HEK293 (cell line): ENCODE measurements around the gene NLRC4.

Experiments used
- CTCF ChIA-PET: fragments of 350-600 bp; formaldehyde crosslinking; extraction: SDS; loops from one replicate; lab custom pipeline; 2021; ENCODE audit warnings: antibody characterized with exemption; lab: Yijun Ruan, JAX
- POLR2A ChIA-PET: fragments of 300-600 bp; formaldehyde crosslinking; extraction: SDS; loops from one replicate; lab custom pipeline; 2020; ENCODE audit warnings: antibody characterized with exemption, inconsistent platforms; lab: Yijun Ruan, JAX
- H3K27ac ChIP-seq: fragments of 200-500 bp; sonication (Bioruptor generic); 2 replicates; pipeline ENCODE4 v1.5.1; 2014; ENCODE audit warnings: low read depth, low read length, control low read depth, inconsistent platforms; ENCODE audit errors: extremely low read depth
- H3K36me3 ChIP-seq, 2 experiments: fragments of 200-500 bp in 1 of 2; sonication (Bioruptor generic) in 1 of 2; 1 replicate in 1 of 2; 2 replicates in 1 of 2; pipeline ENCODE4 v1.5.1; 2014 to 2017; ENCODE audit warnings: inconsistent platforms in 2 of 2, low read length in 2 of 2; ENCODE audit not compliant: control insufficient read depth in 2 of 2, insufficient read depth in 1 of 2
- H3K4me1 ChIP-seq: fragments of 200-500 bp; sonication (Bioruptor generic); 2 replicates; pipeline ENCODE4 v1.5.1; 2014; ENCODE audit warnings: mild to moderate bottlenecking, low read length, inconsistent platforms; ENCODE audit not compliant: control insufficient read depth, insufficient read depth
- H3K4me3 ChIP-seq: 2 replicates; pipeline ENCODE4 v1.5.1; 2011; ENCODE audit warnings: low read depth, mild to moderate bottlenecking, control low read depth, low read length, moderate library complexity
- H3K9me3 ChIP-seq: fragments of 200-500 bp; sonication (Bioruptor generic); 2 replicates; pipeline ENCODE4 v1.5.1; 2014; ENCODE audit warnings: low read depth, low read length, inconsistent platforms; ENCODE audit not compliant: control insufficient read depth, insufficient read depth
- HOXC10 ChIP-seq: sonication (generic); formaldehyde crosslinking; IDR thresholded peaks from 2 replicates; pipeline ENCODE4 v1.8.1; 2023; ENCODE audit warnings: mild to moderate bottlenecking, missing genetic modification reagents
- KLF10 ChIP-seq: fragments of 450-650 bp; IDR thresholded peaks from 2 replicates; pipeline ENCODE4 v1.5.1; 2018; ENCODE audit warnings: missing biosample characterization, mild to moderate bottlenecking, missing genetic modification characterization
- KLF16 ChIP-seq: fragments of 450-650 bp; formaldehyde crosslinking; IDR thresholded peaks from 2 replicates; pipeline ENCODE4 v1.5.1; 2017; ENCODE audit warnings: missing biosample characterization, missing genetic modification characterization
- KLF7 ChIP-seq: fragments of 450-650 bp; formaldehyde crosslinking; IDR thresholded peaks from 2 replicates; pipeline ENCODE4 v1.5.1; 2016; ENCODE audit warnings: missing biosample characterization, missing genetic modification characterization, borderline replicate concordance
- MEIS1 ChIP-seq: sonication (generic); formaldehyde crosslinking; IDR thresholded peaks from 2 replicates; pipeline ENCODE4 v1.8.1; 2022; ENCODE audit warnings: missing genetic modification reagents, mild to moderate bottlenecking, borderline replicate concordance
- ZBTB17 ChIP-seq: fragments of 450-650 bp; formaldehyde crosslinking; IDR thresholded peaks from 2 replicates; pipeline ENCODE4 v1.5.1; 2016; ENCODE audit warnings: missing biosample characterization, missing genetic modification characterization
- ZNF146 ChIP-seq: fragments of 450-650 bp; formaldehyde crosslinking; IDR thresholded peaks from 2 replicates; pipeline ENCODE4 v1.5.1; 2016; ENCODE audit warnings: missing biosample characterization, missing genetic modification characterization
- ZNF266 ChIP-seq: fragments of 450-650 bp; formaldehyde crosslinking; IDR thresholded peaks from 2 replicates; pipeline ENCODE4 v1.5.1; 2016; ENCODE audit warnings: missing biosample characterization, missing genetic modification characterization, low read depth
- ZNF280C ChIP-seq: fragments of 450-650 bp; formaldehyde crosslinking; IDR thresholded peaks from 2 replicates; pipeline ENCODE4 v1.5.1; 2016; ENCODE audit warnings: missing biosample characterization, missing genetic modification characterization
- ZNF433 ChIP-seq: fragments of 450-650 bp; formaldehyde crosslinking; IDR thresholded peaks from 2 replicates; pipeline ENCODE4 v1.5.1; 2016; ENCODE audit warnings: missing biosample characterization, missing genetic modification characterization, low read depth
- ZNF449 ChIP-seq: fragments of 450-650 bp; formaldehyde crosslinking; IDR thresholded peaks from 2 replicates; pipeline ENCODE4 v1.5.1; 2017; ENCODE audit warnings: missing biosample characterization, mild to moderate bottlenecking, missing genetic modification characterization, moderate library complexity
- ZNF501 ChIP-seq: fragments of 450-650 bp; formaldehyde crosslinking; IDR thresholded peaks from 2 replicates; pipeline ENCODE4 v1.5.1; 2016; ENCODE audit warnings: missing biosample characterization, missing genetic modification characterization
- ZNF513 ChIP-seq: fragments of 450-650 bp; IDR thresholded peaks from 2 replicates; pipeline ENCODE4 v1.5.1; 2018; ENCODE audit warnings: missing biosample characterization, missing genetic modification characterization
- ZNF549 ChIP-seq: fragments of 450-650 bp; IDR thresholded peaks from 2 replicates; pipeline ENCODE4 v1.5.1; 2018; ENCODE audit warnings: missing biosample characterization, missing genetic modification characterization, mild to moderate bottlenecking, inconsistent platforms, moderate library complexity
- ZNF561 ChIP-seq: fragments of 450-650 bp; IDR thresholded peaks from 2 replicates; pipeline ENCODE4 v1.5.1; 2018; ENCODE audit warnings: missing biosample characterization, missing genetic modification characterization, borderline replicate concordance
- ZNF670 ChIP-seq: fragments of 450-650 bp; formaldehyde crosslinking; IDR thresholded peaks from 2 replicates; pipeline ENCODE4 v1.5.1; 2016; ENCODE audit warnings: missing biosample characterization, missing genetic modification characterization, low read depth
- ZNF837 ChIP-seq: fragments of 450-650 bp; formaldehyde crosslinking; IDR thresholded peaks from 2 replicates; pipeline ENCODE4 v1.5.1; 2016; ENCODE audit warnings: missing biosample characterization, missing genetic modification characterization
- ZXDB ChIP-seq: fragments of 450-650 bp; formaldehyde crosslinking; IDR thresholded peaks from 2 replicates; pipeline ENCODE4 v1.5.1; 2016; ENCODE audit warnings: missing biosample characterization, missing genetic modification characterization
- TF ChIP-seq, protein P1 (sequence below): IDR thresholded peaks from 2 replicates; pipeline ENCODE4 v1.6.1; 2011; ENCODE audit warnings: mild to moderate bottlenecking, low read depth, low read length, borderline replicate concordance

The NLRC4 gene

DNA sequence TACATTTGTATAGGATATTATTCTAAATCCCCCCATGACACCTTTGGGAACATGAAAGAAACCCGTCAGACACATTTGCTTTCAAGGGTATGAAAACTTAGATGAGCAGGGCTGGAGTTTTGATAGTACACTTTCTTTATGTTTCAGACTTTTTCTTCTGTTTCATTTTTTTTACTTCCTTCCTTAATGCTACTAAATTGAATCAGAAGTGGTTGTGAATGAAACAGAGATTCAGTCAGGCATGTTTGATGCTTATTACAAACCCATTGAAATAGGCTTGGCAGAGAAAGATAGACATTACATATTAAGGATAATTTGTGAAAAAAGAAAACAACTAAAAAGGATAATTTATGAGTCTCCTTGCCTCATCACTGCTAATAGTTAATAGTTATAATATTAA lies 72.3 kb downstream of the NLRC4 start:
- H3K36me3 ChIP-seq = peaks cover 18 to 27% of the 10 kb centered on the region in 2 experiments
- H3K9me3 ChIP-seq = no peaks in the 10 kb centered on the region
- no peak overlapping the region for H3K4me3 ChIP-seq
- POLR2A ChIA-PET = no interaction called here
- no peaks in the 10 kb centered on the region for H3K4me1 ChIP-seq
- TF ChIP-seq, protein P1, sequence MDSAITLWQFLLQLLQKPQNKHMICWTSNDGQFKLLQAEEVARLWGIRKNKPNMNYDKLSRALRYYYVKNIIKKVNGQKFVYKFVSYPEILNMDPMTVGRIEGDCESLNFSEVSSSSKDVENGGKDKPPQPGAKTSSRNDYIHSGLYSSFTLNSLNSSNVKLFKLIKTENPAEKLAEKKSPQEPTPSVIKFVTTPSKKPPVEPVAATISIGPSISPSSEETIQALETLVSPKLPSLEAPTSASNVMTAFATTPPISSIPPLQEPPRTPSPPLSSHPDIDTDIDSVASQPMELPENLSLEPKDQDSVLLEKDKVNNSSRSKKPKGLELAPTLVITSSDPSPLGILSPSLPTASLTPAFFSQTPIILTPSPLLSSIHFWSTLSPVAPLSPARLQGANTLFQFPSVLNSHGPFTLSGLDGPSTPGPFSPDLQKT = no peak
- TF ChIP-seq MEIS1 = no peak
- TF ChIP-seq ZNF561 (tag by site-specific recombination) = no peak
- no peak for TF ChIP-seq ZNF513 (tag by site-specific recombination)
- H3K27ac ChIP-seq = no peak overlapping the region
- CTCF ChIA-PET = interaction anchor here (0.7 kb wide), 1 partner anchor 455 kb away, joined by 3 read pairs; no protein-coding TSS in a partner anchor

- no peaks in the 10 kb centered on the region for H3K4me1 ChIP-seq
- H3K27ac ChIP-seq = no peak overlapping the region
- H3K9me3 ChIP-seq = no peaks in the 10 kb centered on the region
- ChIA-PET POLR2A (no interaction called here), CTCF (no interaction called here)
- H3K36me3 ChIP-seq = peaks cover 25 to 43% of the 10 kb centered on the region in 2 experiments
- H3K4me3 ChIP-seq = no peak overlapping the region
- TF ChIP-seq KLF16 (tag by site-specific recombination) (no peak), ZNF280C (tag by site-specific recombination) (no peak), ZNF449 (tag by site-specific recombination) (no peak), HOXC10 (CRISPR knock-in tag) (no peak), MEIS1 (no peak), ZNF501 (tag by site-specific recombination) (no peak), ZXDB (tag by site-specific recombination) (no peak), ZNF837 (tag by site-specific recombination) (no peak), KLF7 (tag by site-specific recombination) (no peak), ZNF146 (tag by site-specific recombination) (no peak), ZNF433 (tag by site-specific recombination) (no peak), ZNF266 (no peak), ZNF549 (no peak), ZBTB17 (no peak), KLF10 (no peak), ZNF670 (tag by site-specific recombination) (no peak), ZNF513 (tag by site-specific recombination) (no peak)
Observed at GRCh38 chr2:32189011-32189410, 75.7 kb downstream of the NLRC4 start.
